H1 (cell line): ENCODE measurements around the gene ADCY7. TPM values are rescaled to one million over a fixed set of nuclear protein-coding genes. Genes with fewer than 3 reads are reported as not detected.

ENCODE experiments used
- CTCF ChIA-PET: fragments of 300-600 bp; sonication (Branson Sonifier 250); formaldehyde crosslinking; loops from one replicate; lab custom pipeline; 2021; ENCODE audit not compliant: partially characterized antibody; lab: Charles Lee
- POLR2A ChIA-PET: fragments of 300-600 bp; sonication (Branson Sonifier 250); formaldehyde crosslinking; loops from one replicate; lab custom pipeline; 2021; ENCODE audit warnings: inconsistent platforms; ENCODE audit not compliant: partially characterized antibody; lab: Charles Lee
- DNase-seq, 2 experiments: peaks; one replicate each; pipeline versions ENCODE4 v3.0.0 to v3.0.0-alpha.2; 2010 to 2022; ENCODE audit warnings: low spot score in 2 of 2, low read depth in 1 of 2, mixed read lengths in 1 of 2
- FAIRE-seq: peaks from 2 replicates; lab custom pipeline; 2011; peaks lifted over from hg19 to GRCh38; lab: Jason Lieb, UNC
- H2AFZ ChIP-seq: 2 replicates; pipeline ENCODE4 v1.8.1; 2012; ENCODE audit warnings: low read length, inconsistent platforms
- H2AK5ac ChIP-seq: 2 replicates; pipeline ENCODE4 v1.6.1; 2013; ENCODE audit warnings: low read depth, low read length
- H2BK120ac ChIP-seq: replicated peaks from 2 replicates; pipeline ENCODE3; 2013; ENCODE audit warnings: low read depth, low read length, inconsistent platforms
- H2BK12ac ChIP-seq: 2 replicates; pipeline ENCODE4 v1.6.1; 2013; ENCODE audit warnings: low read depth, low read length
- H2BK15ac ChIP-seq: 2 replicates; pipeline ENCODE4 v1.6.1; 2013; ENCODE audit warnings: low read length
- H2BK20ac ChIP-seq: 2 replicates; pipeline ENCODE4 v1.6.1; 2013; ENCODE audit warnings: low read length
- H2BK5ac ChIP-seq: 2 replicates; pipeline ENCODE4 v1.6.1; 2013; ENCODE audit warnings: low read depth, low read length
- H3K14ac ChIP-seq: 2 replicates; pipeline ENCODE4 v1.6.1; 2013; ENCODE audit warnings: inconsistent platforms; ENCODE audit not compliant: insufficient read length
- H3K18ac ChIP-seq: 2 replicates; pipeline ENCODE4 v1.6.1; 2013; ENCODE audit warnings: low read length; ENCODE audit errors: extremely low read depth
- H3K23ac ChIP-seq: 2 replicates; pipeline ENCODE4 v1.6.1; 2013; ENCODE audit warnings: inconsistent platforms; ENCODE audit not compliant: insufficient read length
- H3K23me2 ChIP-seq: 2 replicates; pipeline ENCODE4 v1.6.1; 2013; ENCODE audit warnings: low read depth, low read length
- H3K27ac ChIP-seq: 2 replicates; pipeline ENCODE4 v1.6.1; 2011; ENCODE audit warnings: low read depth, low read length, inconsistent platforms
- H3K27me3 ChIP-seq, 4 experiments: replicated peaks in 1 of 4; 1 replicate in 1 of 4; 2 replicates in 3 of 4; pipeline versions ENCODE4 v1.6.1 to v1.8.1; 2011 to 2013; ENCODE audit warnings: low read length in 3 of 4, mild to moderate bottlenecking in 3 of 4, inconsistent platforms in 2 of 4, mixed read lengths in 2 of 4, moderate library complexity in 1 of 4; ENCODE audit not compliant: control insufficient read depth in 3 of 4, insufficient read depth in 3 of 4; ENCODE audit errors: extremely low read depth in 1 of 4
- H3K36me3 ChIP-seq, 4 experiments: 2 replicates each; pipeline versions ENCODE4 v1.6.1 to v1.8.1; 2011 to 2013; ENCODE audit warnings: mild to moderate bottlenecking in 4 of 4, low read length in 3 of 4, moderate library complexity in 2 of 4, control low read depth in 1 of 4, inconsistent platforms in 1 of 4; ENCODE audit not compliant: insufficient read depth in 4 of 4, control insufficient read depth in 2 of 4
- H3K4ac ChIP-seq: replicated peaks from 2 replicates; pipeline ENCODE3; 2013; ENCODE audit warnings: low read length, low read depth, mixed read lengths, inconsistent platforms; ENCODE audit not compliant: insufficient read length
- H3K4me1 ChIP-seq, 4 experiments: replicated peaks in 1 of 4; 1 replicate in 1 of 4; 2 replicates in 3 of 4; pipeline versions ENCODE4 v1.6.1 to v1.8.1; 2011 to 2013; ENCODE audit warnings: low read length in 3 of 4, inconsistent platforms in 2 of 4, mixed read lengths in 1 of 4; ENCODE audit not compliant: insufficient read depth in 4 of 4, control insufficient read depth in 3 of 4
- H3K4me2 ChIP-seq, 2 experiments: 2 replicates each; pipeline versions ENCODE4 v1.6.1 to v1.8.1; 2011 to 2013; ENCODE audit warnings: low read depth in 2 of 2, low read length in 2 of 2, control low read depth in 1 of 2, inconsistent platforms in 1 of 2, mild to moderate bottlenecking in 1 of 2; ENCODE audit not compliant: insufficient read depth in 1 of 2
- H3K4me3 ChIP-seq, 4 experiments: fragments of 200-600, 300-600 bp in 1 of 4; sonication (generic), shearing (Covaris generic), sonication (Bioruptor Twin) in 1 of 4; 2 replicates each; pipeline versions ENCODE4 v1.5.1 to v1.8.1; 2011 to 2016; ENCODE audit warnings: low read length in 4 of 4, low read depth in 3 of 4, control low read depth in 2 of 4, inconsistent platforms in 2 of 4, mild to moderate bottlenecking in 2 of 4, mixed read lengths in 1 of 4, moderate library complexity in 1 of 4; ENCODE audit not compliant: insufficient read depth in 2 of 4; ENCODE audit errors: extremely low read depth in 1 of 4
- H3K56ac ChIP-seq: replicated peaks from 2 replicates; pipeline ENCODE3; 2013; ENCODE audit warnings: low read depth, mild to moderate bottlenecking, mixed read lengths, low read length, inconsistent platforms; ENCODE audit not compliant: insufficient read length
- H3K79me1 ChIP-seq: 2 replicates; pipeline ENCODE4 v1.6.1; 2013; ENCODE audit warnings: low read depth, low read length, control low read depth
- H3K79me2 ChIP-seq, 2 experiments: 2 replicates each; pipeline versions ENCODE4 v1.6.1 to v1.8.1; 2012 to 2013; ENCODE audit warnings: low read length in 2 of 2, mild to moderate bottlenecking in 2 of 2, inconsistent platforms in 1 of 2; ENCODE audit not compliant: insufficient read depth in 2 of 2, control insufficient read depth in 1 of 2
- H3K9ac ChIP-seq, 4 experiments: replicated peaks in 1 of 4; 1 replicate in 1 of 4; 2 replicates in 3 of 4; pipeline versions ENCODE4 v1.6.1 to v1.8.1; 2011 to 2013; ENCODE audit warnings: low read depth in 3 of 4, low read length in 3 of 4, control low read depth in 2 of 4, mild to moderate bottlenecking in 2 of 4, moderate library complexity in 2 of 4, inconsistent platforms in 1 of 4; ENCODE audit errors: extremely low read depth in 1 of 4
- H3K9me3 ChIP-seq, 2 experiments: 2 replicates each; pipeline versions ENCODE4 v1.6.1 to v1.8.1; 2012 to 2013; ENCODE audit warnings: mild to moderate bottlenecking in 2 of 2, moderate library complexity in 2 of 2, control low read depth in 1 of 2, inconsistent platforms in 1 of 2, low read depth in 1 of 2, low read length in 1 of 2, mixed read lengths in 1 of 2; ENCODE audit not compliant: insufficient read depth in 2 of 2
- H4K20me1 ChIP-seq, 2 experiments: replicated peaks in 1 of 2; 2 replicates each; pipeline versions ENCODE3 to v1.8.1; 2011 to 2013; ENCODE audit warnings: inconsistent platforms in 2 of 2, low read length in 2 of 2, mild to moderate bottlenecking in 1 of 2; ENCODE audit not compliant: insufficient read depth in 2 of 2, control insufficient read depth in 1 of 2
- H4K5ac ChIP-seq: 2 replicates; pipeline ENCODE4 v1.6.1; 2013; ENCODE audit warnings: low read length, low read depth, mixed read lengths, inconsistent platforms; ENCODE audit not compliant: insufficient read length
- H4K8ac ChIP-seq: 2 replicates; pipeline ENCODE4 v1.8.0; 2013; ENCODE audit warnings: mild to moderate bottlenecking, moderate library complexity, low read length, inconsistent platforms; ENCODE audit not compliant: insufficient read depth; ENCODE audit errors: extremely low read depth
- H4K91ac ChIP-seq: replicated peaks from 2 replicates; pipeline ENCODE3; 2013; ENCODE audit warnings: low read length, mixed read lengths, inconsistent platforms; ENCODE audit not compliant: insufficient read length
- RAD21 ChIP-seq, 2 experiments: IDR thresholded peaks in 1 of 2; conservative IDR thresholded peaks in 1 of 2; 2 replicates each; pipeline ENCODE4 v1.6.1; 2011; ENCODE audit warnings: low read depth in 2 of 2, low read length in 2 of 2, improper control_type of control experiment in 1 of 2, inconsistent platforms in 1 of 2, mild to moderate bottlenecking in 1 of 2, moderate library complexity in 1 of 2
- WGBS, 2 experiments: shearing (Covaris generic) in 1 of 2; methylation state at CpG; one replicate each; pipeline versions ENCODE4 v1.1.6 to v1.1.7; 2013 to 2015; ENCODE audit warnings: low lambda C conversion rate in 2 of 2, mixed read lengths in 2 of 2, inconsistent platforms in 1 of 2, low coverage in 1 of 2, missing lambda C conversion rate in 1 of 2; ENCODE audit not compliant: insufficient replicate concordance in 2 of 2, insufficient coverage in 1 of 2, insufficient read length in 1 of 2; ENCODE audit errors: extremely low coverage in 1 of 2, missing lambda C conversion rate in 1 of 2; 5-methylcytosine and 5-hydroxymethylcytosine counted together
- polyA plus RNA-seq, 7 experiments: library from polyadenylated mRNA; depleted of rRNA in 3 of 7; stranded (reverse) in 5 of 7; unstranded in 2 of 7; fragments of >200 nt in 5 of 7; fragments of 200-250 nt in 2 of 7; gene quantifications; 1 replicate in 5 of 7; 2 replicates in 1 of 7; 4 replicates in 1 of 7; pipeline versions ENCODE4 v1.2.1 to v1.2.3, GENCODE V29; 2011 to 2013; ENCODE audit warnings: missing spikeins in 2 of 7, mixed read lengths in 2 of 7
- total RNA-seq: library from RNA; stranded (reverse); fragmentation: NEBNext Ultra II Directional; extraction: Animal tissue kit (Norgen Biotek cat#: 25700); gene quantifications from 2 replicates; pipeline ENCODE4 v1.2.1, GENCODE V29; 2021

ADCY7 gene
- total and polyA plus RNA-seq, 2 of the 8 experiments (the other 6 are each of a cell fraction or from before 2014, with no cell fraction given), result 2.4 to 5.1 TPM

- Histone ChIP-seq H2BK12ac (no peak overlapping the region), H2AK5ac (no peak overlapping the region), H4K8ac (no peak overlapping the region), H3K56ac (no peak overlapping the region), H2BK5ac (no peak overlapping the region), H3K4me3 (no peak overlapping the region), H3K27ac (no peak overlapping the region), H3K18ac (no peak overlapping the region), H3K79me2 (peaks cover 0 to 3% of the 10 kb centered on the region in 2 experiments; a peak in 1 of 4 replicates), H2BK120ac (no peak overlapping the region), H3K4ac (no peak overlapping the region), H4K91ac (no peak overlapping the region), H3K27me3 (no peaks in the 10 kb centered on the region), H3K36me3 (peaks cover 2 to 52% (median 25%) of the 10 kb centered on the region in 4 experiments; a peak in 7 of 8 replicates), H3K4me1 (no peaks in the 10 kb centered on the region), H3K23ac (no peak overlapping the region), H2AFZ (no peak overlapping the region), H2BK15ac (no peak overlapping the region), H3K14ac (no peak overlapping the region), H3K79me1 (no peaks in the 10 kb centered on the region), H4K5ac (no peak overlapping the region), H3K23me2 (no peaks in the 10 kb centered on the region), H2BK20ac (no peak overlapping the region), H3K9ac (no peak overlapping the region), H3K9me3 (no peaks in the 10 kb centered on the region), H3K4me2 (no peak overlapping the region), H4K20me1 (peaks cover 0 to 2% of the 10 kb centered on the region in 2 experiments)
- DNase-seq, result no peak
- CTCF ChIA-PET, result interaction anchor here (0.6 to 3.1 kb wide), 3 partner anchors 10 to 278 kb away, joined by 3 to 6 read pairs (median 3); no protein-coding TSS in a partner anchor
- POLR2A ChIA-PET, result no interaction called here
- 89% methylated on average over 5 of the region's 5 CpGs; no CpG with 5 or more reads in 1 of the 2 experiments for WGBS, 2 experiments
- FAIRE-seq, result no peak
- TF ChIP-seq RAD21 (IDR thresholded peaks at IDR 0.05 in 1 of 2, conservative IDR thresholded peaks at IDR 0.05 in 1 of 2; ENCODE audit: low read depth in 2 of 2, low read length in 2 of 2), result no peak
Observed at GRCh38 chr16:50351116-50351515, 84.8 kb downstream of the ADCY7 start.
